ENCODE data around the gene CANT1. TPM values are rescaled to one million over a fixed set of nuclear protein-coding genes. Genes with fewer than 3 reads are reported as not detected.

CANT1 gene
- total and polyA plus RNA-seq, 2 of the 13 experiments (the other 11 are each of a cell fraction or from before 2014, with no cell fraction given) = 34.1 to 42.1 TPM

- DNase-seq (ENCODE audit: low spot score) = no peak
Measured at GRCh38 chr17:79001190-79002020, 8.2 kb downstream of the CANT1 start.

More at GRCh38 chr17:79001190-79002020, 8.2 kb downstream of the CANT1 start:
- ATAC-seq (no peak), FAIRE-seq (no peak)
- no TSS peak for BruUV-seq (replicated peaks)
- H3K9me3 ChIP-seq (ENCODE audit: low read length) = no peaks in the 10 kb centered on the region
- H3K4me1 ChIP-seq (ENCODE audit: insufficient read depth, low read length) = peaks cover 28% of the 10 kb centered on the region
- POLR2A ChIA-PET = no interaction called here
- H3K79me2 ChIP-seq (ENCODE audit: insufficient read depth, low read length) = peaks cover 42% of the 10 kb centered on the region
- CTCF ChIA-PET (ENCODE audit: low intra/inter-chr PET ratio, low total read pairs) = no interaction called here
- H3K4me2 ChIP-seq (ENCODE audit: low read depth, low read length) = no peak overlapping the region
- H3K9ac ChIP-seq (ENCODE audit: insufficient read depth, low read depth, low read length) = no peak overlapping the region
- no peak overlapping the region for H3K4me3 ChIP-seq (replicated peaks in 1 of 3; ENCODE audit: insufficient read depth in 1 of 3, low read depth in 2 of 3, low read length in 3 of 3)
- in situ Hi-C loops (cut with HindIII; ENCODE audit: extremely low pct_ligation_motif_present, low pct_unique_long_range_greater_than_20kb) (no loop called here), intact Hi-C loops (cut with micrococcal nuclease; ENCODE audit: unreplicated experiment) (no loop called here)
- no peak for TF ChIP-seq ZNF609 (CRISPR knock-in tag; IDR thresholded peaks at IDR 0.05; ENCODE audit: borderline replicate concordance)
- H3K27ac ChIP-seq (ENCODE audit: extremely low read length, insufficient read depth, low read length) = no peak overlapping the region
- no peaks in the 10 kb centered on the region; the same call in 1 of the 2 replicates for H4K20me1 ChIP-seq (ENCODE audit: insufficient read depth, low read length)
- peaks cover 25 to 46% of the 10 kb centered on the region in 2 experiments for H3K36me3 ChIP-seq (replicated peaks in 1 of 2; ENCODE audit: control insufficient read depth in 1 of 2, insufficient read depth in 2 of 2, low read length in 2 of 2)
- 99% methylated on average over 19 of the region's 19 CpGs for WGBS (ENCODE audit: low lambda C conversion rate)
- no peak overlapping the region for H2AFZ ChIP-seq (ENCODE audit: low read length)
- H3K27me3 ChIP-seq (ENCODE audit: control insufficient read depth in 1 of 2, insufficient read depth in 2 of 2, low read length in 2 of 2) = no peaks in the 10 kb centered on the region
